OCI-LY1 (cell line): ENCODE measurements around the gene GABRG3.

Source experiments
- CTCF ChIP-seq: fragments of 200-600 bp; sonication (generic), shearing (Covaris generic); IDR thresholded peaks from 2 replicates; pipeline ENCODE4 v1.5.1; 2017; ENCODE audit warnings: mild to moderate bottlenecking, antibody characterized with exemption, low read length, moderate library complexity, mixed read lengths
- EZH2 ChIP-seq: fragments of 200-600 bp; sonication (generic), shearing (Covaris generic); IDR thresholded peaks from 2 replicates; pipeline ENCODE4 v1.8.0; 2017; ENCODE audit warnings: borderline replicate concordance, mixed run types, mild to moderate bottlenecking, antibody characterized with exemption, low read length, moderate library complexity, mixed read lengths

GRCh38 chr15:26985050-26985449, 14.1 kb downstream of the GABRG3 start:
- no peak for TF ChIP-seq CTCF
- no peak for TF ChIP-seq EZH2
